Islet precursor cell (in vitro differentiated cells): ENCODE data around the gene PROSER1.
A peak's percentile ranks its signal among the peaks of the same experiment; 100 is the strongest.
"Not testable (repeated sequence)": the region's sequence is repeated elsewhere in the genome, so short reads cannot be mapped to it uniquely, and the experiment has no call there.

Source experiments
- DNase-seq: peaks from one replicate; pipeline ENCODE4 v3.0.0-alpha.2; 2018

Gene PROSER1

GRCh38 chr13:39037880-39038568 lies at the start of gene PROSER1, which contains the start of gene NHLRC3:
TSS of gene PROSER1 (minus strand) at chr13:39038089. CDS start at chr13:39037242, 847 bp downstream.
TSS of gene NHLRC3 (plus strand) at chr13:39038456. CDS start at chr13:39038640, 184 bp downstream.
- DNase-seq, result peak; percentile 87

- DNase-seq, result not testable (repeated sequence)
Measured at GRCh38 chr13:39086251-39086945, 48.5 kb upstream of the PROSER1 start.

GRCh38 chr13:39073983-39074382 lies 36.1 kb upstream of the PROSER1 start:
- no peak for DNase-seq

- DNase-seq, result no peak
Measured at GRCh38 chr13:39072842-39073241, 35.0 kb upstream of the PROSER1 start.

GRCh38 chr13:39062004-39062403 lies 24.1 kb upstream of the PROSER1 start:
- no peak for DNase-seq

GRCh38 chr13:39058040-39058439 lies 20.2 kb upstream of the PROSER1 start:
- DNase-seq, result no peak

GRCh38 chr13:39056018-39056417 lies 18.1 kb upstream of the PROSER1 start:
- no peak for DNase-seq

GRCh38 chr13:39054112-39054511 lies 16.2 kb upstream of the PROSER1 start:
- DNase-seq, result no peak

- no peak for DNase-seq
Measured at GRCh38 chr13:39052944-39053343, 15.1 kb upstream of the PROSER1 start.

- DNase-seq, result no peak
Measured at GRCh38 chr13:39051157-39051556, 13.3 kb upstream of the PROSER1 start.

GRCh38 chr13:39049274-39049673 lies 11.4 kb upstream of the PROSER1 start:
- DNase-seq, result no peak

GRCh38 chr13:39048806-39049205 lies 10.9 kb upstream of the PROSER1 start:
- DNase-seq, result no peak

- DNase-seq, result peak; percentile 83
Measured at GRCh38 chr13:39047560-39047959, 9.7 kb upstream of the PROSER1 start.

GRCh38 chr13:39044536-39044935 lies 6.6 kb upstream of the PROSER1 start:
- no peak for DNase-seq

GRCh38 chr13:39040206-39040605 lies 2.3 kb upstream of the PROSER1 start:
- no peak for DNase-seq

- DNase-seq, result no peak
Measured at GRCh38 chr13:39039041-39039440, 1.2 kb upstream of the PROSER1 start.

- no peak for DNase-seq
Measured at GRCh38 chr13:39038569-39039030, 711 bp upstream of the PROSER1 start.

GRCh38 chr13:39037410-39037879 lies 444 bp downstream of the PROSER1 start:
- DNase-seq, result no peak

- DNase-seq, result no peak
Measured at GRCh38 chr13:39036212-39036611, 1.7 kb downstream of the PROSER1 start.

GRCh38 chr13:39035799-39036198 lies 2.1 kb downstream of the PROSER1 start:
- no peak for DNase-seq

GRCh38 chr13:39035204-39035603 lies 2.7 kb downstream of the PROSER1 start:
- no peak for DNase-seq

GRCh38 chr13:39034085-39034484 lies 3.8 kb downstream of the PROSER1 start:
- no peak for DNase-seq

GRCh38 chr13:39032150-39032549 lies 5.7 kb downstream of the PROSER1 start:
- DNase-seq, result no peak

- no peak for DNase-seq
Measured at GRCh38 chr13:39025433-39025839, 12.5 kb downstream of the PROSER1 start.
